Left colon (tissue), 2 donors: ENCODE results near the gene DTD1. TPM values are rescaled to one million over a fixed set of nuclear protein-coding genes. Genes with fewer than 3 reads are reported as not detected.
A peak's percentile ranks its signal among the peaks of the same experiment; 100 is the strongest.

Experiments used
- ATAC-seq: fragments of 200-7000 bp; cut with Tn5 transposase; one replicate; pipeline ENCODE4 v1.9.1; 2020; ENCODE audit warnings: mild to moderate bottlenecking, moderate library complexity
- DNase-seq, 2 donors: peaks; one replicate each; pipeline ENCODE4 v3.0.0-alpha.2; 2020
- intact Hi-C, 2 donors: fragments of 100-400 bp; cut with DNase I in 1 of 2; cut with micrococcal nuclease in 1 of 2; formaldehyde crosslinking; loops; one replicate each; pipeline versions ENCODE4 v1.11.2 to v1.14.0; 2022; cut with DNase I, micrococcal nuclease
- total RNA-seq, 2 donors: library from RNA; stranded (reverse); fragmentation: NEBNext Ultra II Directional; extraction: Animal tissue kit (Norgen Biotek cat#: 25700); gene quantifications; one replicate each; pipeline ENCODE4 v1.2.1, GENCODE V29; 2021
- donor health status: DM: no; HTN: no; CAD: no.
- donor health status: DM: yes; HTN: yes; CAD: no.

Gene DTD1
- total RNA-seq, 2 donors from 2014 or later: 17.1 to 20.8 TPM

GRCh38 chr20:18650224-18650623 lies 62.4 kb downstream of the DTD1 start:
- intact Hi-C loops: no loop called here
- DNase-seq: no peak
- no peak for ATAC-seq

- no peak for DNase-seq
- intact Hi-C loops: no loop called here
- no peak for ATAC-seq
Measured at GRCh38 chr20:18653736-18654447, 66.0 kb downstream of the DTD1 start.

GRCh38 chr20:18654448-18654773 lies 66.6 kb downstream of the DTD1 start:
- ATAC-seq: no peak
- DNase-seq: no peak
- intact Hi-C loops: no loop called here

- intact Hi-C loops: no loop called here
- DNase-seq (no peak), ATAC-seq (no peak)
Measured at GRCh38 chr20:18657575-18657974, 69.7 kb downstream of the DTD1 start.

- intact Hi-C loops: no loop called here
- ATAC-seq (no peak), DNase-seq (no peak)
Measured at GRCh38 chr20:18662279-18663040, 74.6 kb downstream of the DTD1 start.

- DNase-seq (no peak), ATAC-seq (no peak)
- intact Hi-C loops: no loop called here
Measured at GRCh38 chr20:18663932-18664331, 76.1 kb downstream of the DTD1 start.

GRCh38 chr20:18665135-18665534 lies 77.3 kb downstream of the DTD1 start:
- no peak for ATAC-seq
- no peak for DNase-seq
- intact Hi-C loops: no loop called here

GRCh38 chr20:18666803-18667415 lies 79.1 kb downstream of the DTD1 start:
- ATAC-seq (no peak), DNase-seq (no peak)
- intact Hi-C loops: no loop called here

GRCh38 chr20:18669241-18670019 lies 81.6 kb downstream of the DTD1 start:
- DNase-seq (no peak), ATAC-seq (no peak)
- intact Hi-C loops: no loop called here

GRCh38 chr20:18671203-18671710 lies 83.4 kb downstream of the DTD1 start:
- intact Hi-C loops: no loop called here
- ATAC-seq: no peak

GRCh38 chr20:18672834-18673233 lies 85.0 kb downstream of the DTD1 start:
- ATAC-seq (no peak), DNase-seq (no peak)
- intact Hi-C loops: no loop called here

More at GRCh38 chr20:18671203-18671710, 83.4 kb downstream of the DTD1 start:
- DNase-seq: no peak

- ATAC-seq (no peak), DNase-seq (no peak)
- intact Hi-C loops: no loop called here
Measured at GRCh38 chr20:18676396-18676795, 88.5 kb downstream of the DTD1 start.

- ATAC-seq: no peak
- intact Hi-C loops: no loop called here
- DNase-seq: no peak
Measured at GRCh38 chr20:18677126-18677525, 89.3 kb downstream of the DTD1 start.

- DNase-seq (no peak), ATAC-seq (peak; percentile 81)
- intact Hi-C loops: no loop called here
Measured at GRCh38 chr20:18678549-18679419, 90.9 kb downstream of the DTD1 start.

- intact Hi-C loops: no loop called here
- DNase-seq (no peak), ATAC-seq (no peak)
Measured at GRCh38 chr20:18683839-18684238, 96.0 kb downstream of the DTD1 start.

GRCh38 chr20:18684775-18685174 lies 96.9 kb downstream of the DTD1 start:
- no peak for ATAC-seq
- no peak for DNase-seq
- intact Hi-C loops: no loop called here

GRCh38 chr20:18685406-18685805 lies 97.6 kb downstream of the DTD1 start:
- DNase-seq (no peak), ATAC-seq (no peak)
- intact Hi-C loops: no loop called here

GRCh38 chr20:18686696-18687095 lies 98.8 kb downstream of the DTD1 start:
- intact Hi-C loops: no loop called here

More at GRCh38 chr20:18686696-18687095, 98.8 kb downstream of the DTD1 start:
- DNase-seq (no peak), ATAC-seq (peak; percentile 42)
